NCI-H1417 treated with DMSO at 0.1 percent for 48 hours (cell line): Measurements from ENCODE around the gene PAFAH1B1.
"Not testable (repeated sequence)": the region's sequence is repeated elsewhere in the genome, so short reads cannot be mapped to it uniquely, and the experiment has no call there.

Experiments used
- DNase-seq: peaks from one replicate; lab custom pipeline; 2025; lab: John Stamatoyannopoulos, UW

The PAFAH1B1 gene

DNA sequence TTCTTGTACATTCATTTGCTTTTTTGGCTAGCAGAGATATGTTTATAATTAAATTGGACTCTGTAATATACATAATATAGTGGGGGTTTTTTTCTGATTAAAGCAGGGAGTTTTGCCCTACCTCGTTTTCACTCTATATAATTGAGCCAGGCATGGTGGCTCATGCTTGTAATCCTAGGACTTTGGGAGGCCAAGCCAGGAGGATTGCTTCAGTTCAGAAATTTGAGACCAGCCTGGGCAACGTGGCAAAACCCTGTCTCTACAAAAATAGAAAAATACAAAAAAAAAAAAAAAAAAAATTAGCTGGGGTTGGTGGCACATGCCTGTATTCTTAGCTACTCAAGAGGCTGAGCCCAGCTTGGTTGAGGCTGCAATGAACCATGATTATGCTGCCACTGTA, 42.2 kb downstream of the PAFAH1B1 start:
- DNase-seq: no peak

DNA sequence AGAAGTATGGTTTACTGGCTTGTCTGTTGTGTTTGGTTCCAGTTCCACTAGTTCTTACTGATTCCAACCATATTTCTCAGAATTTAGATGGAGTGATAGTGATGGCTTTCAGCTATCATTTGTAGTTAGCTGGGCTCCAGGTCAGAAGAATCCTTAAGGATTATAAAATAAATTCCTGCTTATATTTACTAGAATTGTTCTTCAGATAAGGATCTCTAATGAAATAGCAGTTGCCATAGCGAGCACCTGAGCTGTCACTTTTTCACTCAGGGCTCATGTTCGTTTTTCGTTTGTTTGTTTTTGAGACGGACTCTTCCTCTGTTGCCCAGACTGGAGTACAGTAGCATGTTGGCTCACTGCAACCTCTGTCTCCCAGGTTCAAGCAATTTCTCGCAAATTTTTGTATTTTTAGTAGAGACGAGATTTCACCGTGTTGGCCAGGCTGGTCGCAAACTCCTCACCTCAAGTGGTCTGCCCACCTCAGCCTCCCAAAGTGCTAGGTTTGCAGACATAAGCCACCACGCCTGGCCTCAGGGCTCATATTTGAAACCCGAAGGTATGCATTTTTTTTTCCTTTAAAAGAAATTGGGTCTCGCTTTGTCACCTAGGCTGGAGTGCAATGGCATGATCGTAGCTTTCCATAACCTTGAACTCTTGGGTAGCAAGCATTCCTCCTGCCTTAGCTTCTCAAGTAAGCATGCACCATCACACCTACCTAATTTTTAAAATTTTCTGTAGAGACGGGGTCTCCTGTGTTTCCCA, 42.9 kb downstream of the PAFAH1B1 start:
- no peak for DNase-seq

DNA sequence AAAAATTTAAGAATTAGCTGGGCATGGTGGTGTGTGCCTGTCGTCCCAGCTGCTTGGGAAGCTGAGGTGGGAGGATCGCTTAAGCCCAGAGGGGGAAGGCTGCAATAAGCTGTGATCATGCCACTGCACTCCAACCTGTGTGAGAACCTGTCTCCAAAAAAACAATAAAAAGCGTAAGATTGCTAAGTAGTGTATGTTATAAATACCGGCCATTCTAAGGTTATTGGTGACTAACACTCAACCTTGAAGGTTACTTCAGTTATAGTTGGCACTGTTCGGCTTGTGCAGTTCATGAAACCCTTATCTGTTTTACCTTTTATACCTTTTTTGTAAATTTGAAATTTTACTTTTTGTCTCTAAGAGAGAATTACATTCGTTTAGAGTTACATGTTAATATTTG, 44.0 kb downstream of the PAFAH1B1 start:
- DNase-seq: no peak

DNA sequence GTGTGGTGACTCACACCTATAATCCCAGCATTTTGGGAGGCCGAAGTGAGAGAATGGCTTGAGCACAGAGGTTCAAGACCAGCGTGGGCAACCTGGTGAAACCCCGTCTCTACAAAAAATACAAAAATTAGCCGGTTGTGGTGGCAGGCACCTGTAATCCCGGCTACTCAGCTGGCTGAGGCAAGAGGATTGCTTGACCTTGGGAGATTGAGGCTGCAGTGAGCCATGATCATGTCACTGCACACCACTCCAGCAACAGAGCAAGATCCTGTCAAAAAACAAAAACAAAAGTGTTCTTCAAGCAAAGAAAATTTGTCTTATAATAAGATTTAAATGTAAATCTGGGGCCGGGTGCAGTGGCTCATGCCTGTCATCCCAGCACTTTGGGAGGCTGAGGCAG, 51.5 kb downstream of the PAFAH1B1 start:
- DNase-seq: no peak

DNA sequence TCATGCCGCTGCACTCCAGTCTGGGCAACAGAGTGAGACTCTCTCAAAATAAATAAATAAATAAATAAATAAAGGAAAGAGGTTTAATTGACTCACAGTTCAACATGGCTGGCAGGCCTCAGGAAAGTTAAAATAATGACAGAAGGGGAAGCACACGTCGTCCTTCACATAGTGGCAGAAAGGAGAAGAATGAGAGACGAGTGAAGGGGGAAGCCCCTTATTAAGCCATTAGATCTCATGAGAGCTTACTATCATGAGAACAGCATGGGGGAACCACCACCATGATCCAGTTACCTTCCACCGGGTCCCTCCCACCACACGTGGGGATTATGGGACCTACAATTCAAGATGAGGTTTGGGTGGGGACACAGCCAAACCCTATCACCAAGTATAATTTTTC, 54.5 kb downstream of the PAFAH1B1 start:
- DNase-seq: no peak

DNA sequence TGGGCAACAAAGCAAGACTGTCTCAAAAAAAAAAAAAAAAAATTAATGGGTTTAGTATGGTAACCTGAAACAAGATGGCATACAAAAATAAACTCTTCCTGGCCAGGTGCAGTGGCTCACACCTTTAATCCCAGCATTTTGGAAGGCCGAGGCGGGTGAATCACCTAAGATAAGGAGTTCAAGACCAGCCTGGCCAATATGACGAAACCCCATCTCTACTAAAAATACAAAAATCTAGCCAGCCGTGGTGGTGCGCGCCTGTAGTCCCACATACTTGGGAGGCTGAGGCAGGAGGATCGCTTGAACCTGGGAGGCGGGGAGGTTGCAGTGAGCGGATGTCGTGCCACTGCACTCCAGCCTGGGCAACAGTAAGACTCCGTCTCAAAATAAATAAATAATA, 55.7 kb downstream of the PAFAH1B1 start:
- no peak for DNase-seq

DNA sequence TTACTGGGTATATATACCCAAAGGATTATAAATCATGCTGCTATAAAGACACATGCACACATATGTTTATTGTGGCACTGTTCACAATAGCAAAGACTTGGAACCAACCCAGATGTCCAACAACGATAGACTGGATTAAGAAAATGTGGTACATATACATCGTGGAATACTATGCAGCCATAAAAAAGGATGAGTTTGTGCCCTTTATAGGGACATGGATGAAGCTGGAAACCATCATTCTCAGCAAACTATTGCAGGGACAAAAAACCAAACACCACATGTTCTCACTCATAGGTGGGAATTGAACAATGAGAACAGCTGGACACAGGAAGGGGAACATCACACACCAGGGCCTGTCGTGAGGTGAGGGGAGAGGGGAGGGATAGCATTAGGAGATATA, 59.5 kb downstream of the PAFAH1B1 start:
- DNase-seq: not testable (repeated sequence)

DNA sequence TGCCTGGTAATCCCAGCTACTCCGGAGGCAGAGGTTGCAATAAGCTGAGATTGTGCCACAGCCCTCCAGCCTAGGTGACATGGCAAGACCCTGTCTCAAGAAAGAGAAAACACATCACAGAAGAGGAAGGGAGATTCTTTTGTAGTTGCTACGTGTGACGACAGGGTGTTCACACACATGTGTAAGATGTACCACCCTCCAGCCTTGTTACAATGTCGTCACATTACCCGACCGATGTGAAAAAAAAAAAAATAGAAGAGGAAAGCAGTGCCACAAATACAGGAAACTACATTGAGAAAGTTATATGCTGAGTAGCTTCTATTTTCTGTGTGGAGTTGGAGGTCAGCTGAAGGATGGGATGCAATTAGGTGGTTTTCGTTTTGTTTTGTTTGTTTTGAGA, 62.1 kb downstream of the PAFAH1B1 start:
- no peak for DNase-seq

DNA sequence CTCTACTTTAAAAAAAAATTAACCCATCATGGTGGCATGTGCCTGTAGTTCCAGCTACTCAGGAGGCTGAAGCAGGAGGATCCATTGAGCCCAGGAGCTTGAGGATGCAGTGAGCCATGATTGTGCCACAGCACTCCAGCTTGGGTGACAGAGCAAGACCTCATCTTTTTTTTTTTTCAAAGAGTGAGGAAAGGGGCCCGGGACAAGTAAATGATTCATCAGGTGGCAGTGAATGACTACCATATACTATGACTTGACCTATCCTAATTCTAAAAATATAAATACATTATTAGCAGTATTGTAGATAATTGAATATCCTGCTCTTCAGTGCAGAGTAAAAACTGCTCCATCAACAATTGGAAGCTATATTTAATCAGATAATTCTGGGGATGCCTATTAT, 62.8 kb downstream of the PAFAH1B1 start:
- no peak for DNase-seq

DNA sequence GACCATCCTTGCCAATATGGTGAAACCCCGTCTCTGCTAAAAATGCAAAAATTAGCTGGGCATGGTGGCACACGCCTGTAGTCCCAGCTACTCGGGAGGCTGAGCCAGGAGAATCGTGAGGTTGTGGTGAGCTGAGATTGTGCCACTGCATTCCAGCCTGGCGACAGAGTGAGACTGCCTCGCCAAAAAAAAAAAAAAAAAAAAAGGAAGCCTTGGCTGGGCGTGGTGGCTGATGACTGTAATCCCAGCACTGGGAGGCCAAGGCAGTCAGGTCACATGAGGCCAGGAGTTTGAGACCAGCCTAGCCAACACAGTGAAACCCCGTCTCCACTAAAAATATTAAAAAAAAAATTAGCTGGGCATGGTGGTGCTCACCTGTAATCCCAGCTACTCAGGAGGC, 65.9 kb downstream of the PAFAH1B1 start:
- not testable (repeated sequence) for DNase-seq

DNA sequence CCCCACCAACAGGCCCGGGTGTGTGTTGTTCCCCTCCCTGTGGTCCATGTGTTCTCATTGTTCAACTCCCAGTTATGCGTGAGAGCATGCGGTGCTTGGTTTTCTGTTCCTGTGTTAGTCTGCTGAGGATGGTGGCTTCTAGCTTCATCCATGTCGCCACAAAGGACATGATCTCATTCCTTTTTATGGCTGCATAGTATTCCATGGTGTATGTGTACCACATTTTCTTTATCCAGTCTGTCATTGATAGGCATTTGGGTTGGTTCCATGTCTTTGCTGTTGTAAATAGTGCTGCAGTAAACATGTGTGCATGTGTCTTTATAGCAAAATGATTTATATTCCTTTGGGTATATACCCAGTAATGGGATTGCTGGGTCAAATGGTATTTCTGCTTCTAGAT, 67.0 kb downstream of the PAFAH1B1 start:
- DNase-seq: not testable (repeated sequence)

DNA sequence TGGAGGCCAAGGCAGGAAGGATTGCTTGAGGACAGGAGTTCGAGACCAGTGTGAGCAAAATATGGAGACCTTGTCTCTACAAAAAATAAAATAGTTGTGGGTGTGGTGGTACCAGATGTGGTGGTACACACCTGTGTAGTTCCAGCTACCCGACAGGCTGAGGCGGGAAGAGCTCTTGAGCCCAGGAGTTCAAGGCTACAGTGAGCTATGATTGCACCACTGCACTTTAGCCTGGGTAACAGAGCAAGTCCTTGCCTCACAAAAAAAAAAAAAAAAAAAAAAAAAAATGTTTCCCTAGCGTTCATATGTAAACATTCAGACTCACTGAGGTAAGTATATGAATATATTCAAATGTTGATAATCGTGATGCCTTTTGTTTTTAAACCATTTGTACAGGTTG, 78.6 kb downstream of the PAFAH1B1 start:
- DNase-seq: no peak

DNA sequence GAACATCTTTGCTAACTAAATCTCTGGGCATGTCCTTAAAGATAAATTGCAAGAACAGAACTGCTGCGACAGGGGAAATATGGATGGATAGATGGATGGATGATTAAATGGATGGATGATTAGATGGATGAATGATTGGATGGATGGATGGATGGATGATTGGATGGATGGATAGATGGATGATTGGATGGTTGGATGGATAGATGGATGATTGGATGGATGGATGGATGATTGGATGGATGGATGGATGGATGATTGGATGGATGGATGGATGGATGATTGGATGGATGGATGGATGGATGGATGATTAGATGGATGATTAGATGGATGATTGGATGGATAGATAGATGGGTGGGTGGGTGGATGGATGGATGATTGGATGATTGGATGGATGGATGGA, 85.8 kb downstream of the PAFAH1B1 start:
- DNase-seq: not testable (repeated sequence)

DNA sequence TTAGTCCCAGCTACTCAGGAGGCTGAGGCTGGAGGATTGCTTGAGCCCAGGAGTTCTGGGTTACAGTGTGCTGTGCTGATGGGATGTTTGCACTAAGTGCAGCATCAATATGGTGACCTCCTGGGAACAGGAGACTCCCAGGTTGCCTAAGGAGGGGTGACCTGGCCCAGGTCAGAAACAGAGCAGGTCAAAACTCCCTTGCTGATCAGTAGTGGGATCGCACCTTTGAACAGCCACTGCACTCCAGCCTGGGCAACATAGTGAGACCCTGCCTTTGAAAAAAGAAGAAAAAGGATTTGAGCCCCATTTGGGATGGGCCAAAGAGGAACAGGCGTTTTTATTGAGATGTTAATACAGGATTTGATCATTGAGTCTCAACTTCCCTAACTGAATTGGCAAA, 87.5 kb downstream of the PAFAH1B1 start:
- DNase-seq: no peak

DNA sequence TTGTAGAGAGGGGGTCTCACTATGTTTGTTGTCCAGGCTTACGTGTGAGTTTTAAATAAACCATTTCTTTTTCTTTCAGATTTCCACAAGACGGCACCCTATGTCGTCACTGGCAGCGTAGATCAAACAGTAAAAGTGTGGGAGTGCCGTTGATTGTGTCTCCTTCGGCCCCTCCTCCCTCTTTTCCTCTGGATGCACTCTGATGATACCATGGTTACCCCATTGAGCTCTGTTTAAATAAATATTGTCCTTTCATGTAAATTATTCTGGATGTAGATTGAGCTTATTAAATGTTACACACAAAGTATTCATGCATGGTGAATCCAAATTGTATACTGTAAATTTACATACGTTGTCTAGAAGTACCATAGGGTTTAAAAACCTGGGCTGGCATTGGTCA, 88.2 kb downstream of the PAFAH1B1 start:
- no peak for DNase-seq

DNA sequence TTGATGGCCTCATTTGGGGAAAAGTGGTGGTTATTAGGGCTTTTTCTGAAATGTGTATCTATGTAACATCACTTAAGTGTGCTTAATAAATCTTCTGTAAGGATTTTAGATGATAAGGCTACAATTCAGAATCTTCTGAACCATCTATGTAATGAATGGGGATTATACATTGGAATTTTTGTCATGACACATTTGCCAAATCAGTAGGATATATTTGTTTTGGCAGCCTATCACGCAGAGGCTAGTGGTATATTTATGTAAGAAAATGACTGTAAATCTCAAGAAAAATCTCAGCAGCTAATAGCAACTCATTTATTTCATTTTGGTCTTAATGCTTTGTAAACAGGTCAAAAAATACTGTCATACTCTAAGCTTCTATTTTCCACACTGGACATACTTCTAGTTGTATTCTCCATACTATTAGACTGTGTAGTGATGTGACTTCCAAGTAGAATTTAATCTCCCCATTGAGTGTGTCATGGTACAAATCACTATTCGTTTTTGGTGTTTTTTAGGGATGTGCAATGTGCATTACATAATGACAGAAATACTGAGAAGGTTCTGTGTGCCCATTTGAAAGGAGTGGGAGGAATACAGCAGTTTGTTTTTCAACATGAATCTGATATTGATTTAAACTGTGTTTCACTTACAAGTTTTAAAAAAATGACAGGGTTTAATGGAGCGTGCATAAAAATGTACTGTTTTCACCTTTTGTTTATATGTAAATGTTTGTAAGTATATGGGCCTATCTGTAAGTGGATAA, 88.9 kb downstream of the PAFAH1B1 start:
- no peak for DNase-seq

DNA sequence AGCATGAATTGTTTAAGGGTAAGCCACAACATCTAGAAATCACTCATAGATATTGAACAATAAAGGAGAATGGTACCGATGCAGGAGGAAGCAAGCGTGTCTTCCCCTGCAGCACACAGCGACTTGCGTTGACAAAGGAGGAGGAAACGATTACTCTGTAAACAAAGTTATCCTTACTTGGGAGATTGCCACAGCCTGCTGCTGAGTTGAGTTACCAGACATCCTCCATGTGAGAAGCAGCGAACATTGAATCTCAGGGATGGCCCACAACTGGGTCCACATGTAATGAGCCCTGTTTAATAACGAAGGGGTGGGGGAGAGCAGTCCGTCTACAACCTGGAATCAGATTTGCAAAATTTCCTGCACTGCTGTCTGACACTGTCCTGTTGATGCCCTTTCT, 90.5 kb downstream of the PAFAH1B1 start:
- DNase-seq: no peak

DNA sequence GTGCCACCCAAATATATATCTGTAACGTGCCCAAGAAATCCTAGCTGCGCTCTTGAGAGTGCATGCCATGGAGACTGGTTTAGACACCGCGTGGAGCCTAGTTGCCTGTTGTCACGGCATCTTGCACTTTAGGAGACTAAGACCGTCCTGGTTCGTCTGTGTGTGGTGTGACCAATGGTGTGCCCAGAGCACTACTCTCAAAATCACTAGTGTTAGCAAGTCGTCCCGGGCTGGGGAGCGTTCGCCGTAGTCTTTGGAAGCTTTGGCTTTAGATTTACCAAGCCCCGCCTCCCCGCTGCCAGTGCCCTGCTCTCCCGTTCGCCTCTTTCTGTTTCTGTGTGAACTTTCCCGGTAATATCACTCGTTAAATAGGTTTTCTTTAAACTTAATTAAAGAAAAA, 91.1 kb downstream of the PAFAH1B1 start:
- no peak for DNase-seq

DNA sequence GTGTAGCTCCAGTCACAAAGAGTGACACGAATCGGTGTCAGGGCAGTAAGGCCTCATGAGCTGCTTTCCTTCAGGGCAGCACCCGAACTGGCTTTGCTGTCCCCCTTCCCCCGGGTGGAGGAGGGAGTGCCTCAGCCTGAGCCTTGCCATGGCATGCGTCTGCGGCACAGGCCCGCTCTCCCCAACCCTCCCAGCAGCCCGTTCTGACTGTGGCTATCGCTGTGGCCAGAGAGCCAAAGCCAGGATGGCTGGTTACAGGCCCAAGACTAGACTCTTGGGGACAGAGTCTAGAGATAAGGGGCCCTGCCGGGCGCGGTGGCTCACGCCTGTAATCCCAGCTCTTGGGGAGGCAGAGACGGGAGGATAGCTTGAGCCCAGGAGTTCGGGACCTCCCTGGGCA, 92.2 kb downstream of the PAFAH1B1 start:
- no peak for DNase-seq

DNA sequence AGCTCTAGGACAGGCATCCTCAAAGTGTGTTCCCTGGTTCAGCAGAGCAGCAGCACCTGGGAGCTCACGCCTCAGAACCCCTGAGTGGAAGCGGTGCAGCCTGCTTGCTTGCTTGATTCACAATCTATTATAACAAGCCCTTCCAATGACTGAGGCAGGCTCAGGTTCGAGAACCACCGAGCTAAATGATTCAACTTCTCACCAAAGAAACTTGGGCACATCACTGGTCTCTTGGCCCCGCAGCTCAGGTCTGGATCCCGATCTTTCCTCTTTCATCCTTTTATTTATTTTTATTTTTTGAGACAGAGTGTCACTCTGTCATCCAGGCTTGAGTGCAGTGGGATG, 93.6 kb downstream of the PAFAH1B1 start:
- no peak for DNase-seq

DNA sequence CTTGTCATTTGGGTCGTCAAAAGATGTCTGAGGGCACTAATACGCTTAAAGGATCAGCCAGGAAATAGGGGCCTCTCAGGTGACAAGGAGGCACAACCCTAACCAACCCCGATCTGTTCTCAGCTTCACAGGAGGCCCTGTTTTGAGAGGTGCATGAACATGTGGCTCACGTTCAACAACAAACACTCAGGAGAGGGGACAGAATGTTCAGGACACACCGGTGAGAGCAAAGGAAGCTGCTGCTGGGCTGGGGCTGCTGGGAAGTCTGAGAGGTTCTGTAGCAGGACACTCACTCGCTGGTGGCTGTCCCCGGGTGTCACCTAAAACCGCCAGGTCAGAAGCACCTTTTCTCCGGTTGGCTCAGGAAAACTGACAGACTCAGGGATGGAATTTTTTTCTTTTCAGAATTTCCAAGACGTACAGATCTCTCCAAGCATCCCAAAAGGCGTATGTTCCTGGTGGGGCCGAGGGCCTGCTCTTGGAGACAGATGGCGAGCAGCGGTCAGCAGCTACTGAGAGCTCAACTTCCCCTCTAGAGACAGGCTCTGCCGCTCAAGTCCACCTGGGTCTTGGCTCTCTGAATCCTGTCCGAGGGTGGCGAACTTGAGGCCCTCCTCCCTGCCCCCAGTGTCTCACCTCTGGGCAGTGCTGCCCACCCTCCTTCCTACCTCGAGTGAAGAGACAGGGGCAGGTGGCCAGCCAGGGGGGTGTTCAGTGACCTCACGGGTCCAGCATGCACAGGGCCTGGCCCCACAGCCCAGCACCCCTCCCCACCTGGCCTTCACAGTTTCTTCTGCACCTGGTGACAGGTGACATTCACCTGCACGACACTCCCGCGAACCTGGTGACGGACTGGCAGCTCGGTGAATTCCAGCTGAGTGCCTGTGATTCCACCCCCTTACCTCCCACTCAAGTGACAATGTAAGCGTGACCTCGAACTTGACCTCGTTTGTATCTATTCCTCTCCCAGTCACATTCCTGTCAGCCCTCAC, 95.2 kb downstream of the PAFAH1B1 start:
- DNase-seq: no peak

DNA sequence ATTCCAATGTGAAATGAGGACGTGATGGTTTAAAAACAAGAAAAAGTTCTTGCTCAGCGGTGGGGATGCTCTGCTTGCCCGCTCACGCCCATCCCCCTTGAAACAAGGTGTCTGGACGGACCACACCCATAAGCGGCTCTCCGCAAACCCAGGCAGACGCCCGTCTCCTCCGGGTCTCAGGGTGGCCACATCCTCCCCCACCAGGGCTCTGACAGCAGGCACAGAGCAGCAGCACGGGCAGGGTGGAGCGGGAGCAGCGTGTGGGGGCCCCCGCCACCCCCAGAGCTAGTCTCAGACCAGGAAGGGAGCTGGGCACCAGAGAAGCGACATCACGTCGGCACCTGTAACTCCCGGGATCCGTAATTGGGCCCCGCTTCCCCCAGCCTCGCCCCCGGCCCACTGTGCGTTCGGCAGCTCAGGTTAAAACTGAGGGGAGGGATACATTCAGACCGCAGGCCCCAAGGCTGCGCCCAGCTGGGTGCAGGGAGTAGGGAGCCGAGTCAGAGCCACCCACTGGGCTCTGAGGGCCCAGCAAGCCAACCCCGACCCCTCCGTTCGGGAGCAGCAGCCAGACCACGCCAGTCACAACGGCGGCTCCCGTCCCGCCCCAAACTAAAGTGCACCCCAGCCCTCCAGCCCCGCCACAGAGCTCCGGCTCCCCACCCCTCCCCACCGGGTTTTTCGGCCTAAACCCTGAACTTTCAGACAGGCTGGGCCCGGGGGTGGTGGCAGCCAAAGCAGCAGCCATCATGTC, 96.1 kb downstream of the PAFAH1B1 start:
- no peak for DNase-seq
